ENCODE results near the gene RTCB.

DNA sequence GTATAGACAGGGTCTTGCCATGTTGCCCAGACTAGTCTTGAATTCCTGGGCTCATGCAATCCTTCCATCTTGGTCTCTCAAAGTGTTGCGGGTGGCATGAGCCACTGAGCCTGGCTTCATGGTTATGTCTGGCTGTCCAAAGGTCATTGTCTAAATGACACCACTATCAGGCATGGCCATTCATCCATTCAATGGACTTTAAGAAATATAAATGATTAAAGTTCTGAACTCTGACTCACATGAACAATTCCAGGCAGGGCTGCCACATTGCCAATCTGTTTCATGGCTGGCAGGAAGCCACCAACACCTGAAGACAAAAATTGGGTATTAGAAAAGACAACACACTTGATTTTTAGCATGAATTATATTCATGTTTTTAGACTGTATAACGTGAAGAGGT lies 4.1 kb downstream of the RTCB start:
- TF ChIP-seq POLR2AphosphoS5 (IDR thresholded peaks at IDR 0.05) (no peak), POLR2A (IDR thresholded peaks at IDR 0.05) (no peak)
- TF ChIP-seq, protein P1, sequence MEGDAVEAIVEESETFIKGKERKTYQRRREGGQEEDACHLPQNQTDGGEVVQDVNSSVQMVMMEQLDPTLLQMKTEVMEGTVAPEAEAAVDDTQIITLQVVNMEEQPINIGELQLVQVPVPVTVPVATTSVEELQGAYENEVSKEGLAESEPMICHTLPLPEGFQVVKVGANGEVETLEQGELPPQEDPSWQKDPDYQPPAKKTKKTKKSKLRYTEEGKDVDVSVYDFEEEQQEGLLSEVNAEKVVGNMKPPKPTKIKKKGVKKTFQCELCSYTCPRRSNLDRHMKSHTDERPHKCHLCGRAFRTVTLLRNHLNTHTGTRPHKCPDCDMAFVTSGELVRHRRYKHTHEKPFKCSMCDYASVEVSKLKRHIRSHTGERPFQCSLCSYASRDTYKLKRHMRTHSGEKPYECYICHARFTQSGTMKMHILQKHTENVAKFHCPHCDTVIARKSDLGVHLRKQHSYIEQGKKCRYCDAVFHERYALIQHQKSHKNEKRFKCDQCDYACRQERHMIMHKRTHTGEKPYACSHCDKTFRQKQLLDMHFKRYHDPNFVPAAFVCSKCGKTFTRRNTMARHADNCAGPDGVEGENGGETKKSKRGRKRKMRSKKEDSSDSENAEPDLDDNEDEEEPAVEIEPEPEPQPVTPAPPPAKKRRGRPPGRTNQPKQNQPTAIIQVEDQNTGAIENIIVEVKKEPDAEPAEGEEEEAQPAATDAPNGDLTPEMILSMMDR (IDR thresholded peaks at IDR 0.05): no peak

Data from prostate gland (tissue), 2 donors.